Choroid plexus epithelial cell (primary cell): ENCODE measurements around the gene PTPRH.

ENCODE experiments used
- DNase-seq: peaks from one replicate; pipeline ENCODE4 v3.0.0-alpha.2; 2010; ENCODE audit warnings: low read depth
- H3K4me3 ChIP-seq: 2 replicates; pipeline ENCODE4 v1.5.1; 2011; ENCODE audit warnings: low read depth, mild to moderate bottlenecking, control low read depth, low read length, moderate library complexity
- CTCF ChIP-seq: conservative IDR thresholded peaks from 2 replicates; pipeline ENCODE4 v1.5.1; 2011; ENCODE audit warnings: low read depth, mild to moderate bottlenecking, control low read depth, inconsistent platforms, low read length, moderate library complexity

PTPRH gene

DNA sequence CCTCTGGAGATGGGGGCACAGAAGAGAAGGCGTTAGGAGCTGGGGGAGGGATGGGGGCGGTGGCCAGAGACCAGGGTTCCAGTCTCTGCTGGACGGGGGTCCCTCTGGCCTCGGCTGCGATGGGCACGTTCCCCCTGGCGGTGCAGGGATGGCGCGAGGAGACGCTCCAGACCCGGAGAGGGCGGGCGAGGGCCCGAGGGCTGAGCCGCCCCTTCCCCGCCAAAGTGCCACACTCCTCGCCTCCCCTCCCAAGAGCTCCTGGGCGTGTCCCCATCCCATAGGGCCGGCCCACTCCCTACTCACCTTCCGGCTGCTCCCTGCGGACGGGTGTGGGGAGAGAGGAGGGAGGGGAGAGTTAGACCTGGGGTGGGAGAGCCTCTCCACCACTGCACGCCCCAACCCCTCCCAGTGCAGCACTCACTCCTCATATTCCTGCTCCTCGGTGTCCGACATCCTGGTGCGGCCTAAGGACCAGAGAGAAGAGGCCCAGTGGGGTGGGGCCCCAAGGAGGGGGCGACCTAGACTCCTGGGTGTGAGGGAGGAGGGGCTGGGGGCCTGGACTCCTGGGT lies 62.5 kb downstream of the PTPRH start:
- no peak for DNase-seq
- TF ChIP-seq CTCF: no peak
- no peak overlapping the region for H3K4me3 ChIP-seq

GRCh38 chr19:55146078-55146704 lies 63.1 kb downstream of the PTPRH start:
- TF ChIP-seq CTCF: peak; percentile 62
- H3K4me3 ChIP-seq: no peak overlapping the region
- no peak for DNase-seq

GRCh38 chr19:55145232-55145631 lies 64.1 kb downstream of the PTPRH start:
- no peak for TF ChIP-seq CTCF
- H3K4me3 ChIP-seq: no peak overlapping the region
- DNase-seq: no peak

GRCh38 chr19:55141696-55142095 lies 67.6 kb downstream of the PTPRH start:
- no peak for DNase-seq
- H3K4me3 ChIP-seq: no peak overlapping the region
- TF ChIP-seq CTCF: no peak

- H3K4me3 ChIP-seq: no peak overlapping the region
- TF ChIP-seq CTCF: no peak
- DNase-seq: no peak
These were observed 71.4 kb downstream of the PTPRH start for GRCh38 chr19:55137915-55138314.

DNA sequence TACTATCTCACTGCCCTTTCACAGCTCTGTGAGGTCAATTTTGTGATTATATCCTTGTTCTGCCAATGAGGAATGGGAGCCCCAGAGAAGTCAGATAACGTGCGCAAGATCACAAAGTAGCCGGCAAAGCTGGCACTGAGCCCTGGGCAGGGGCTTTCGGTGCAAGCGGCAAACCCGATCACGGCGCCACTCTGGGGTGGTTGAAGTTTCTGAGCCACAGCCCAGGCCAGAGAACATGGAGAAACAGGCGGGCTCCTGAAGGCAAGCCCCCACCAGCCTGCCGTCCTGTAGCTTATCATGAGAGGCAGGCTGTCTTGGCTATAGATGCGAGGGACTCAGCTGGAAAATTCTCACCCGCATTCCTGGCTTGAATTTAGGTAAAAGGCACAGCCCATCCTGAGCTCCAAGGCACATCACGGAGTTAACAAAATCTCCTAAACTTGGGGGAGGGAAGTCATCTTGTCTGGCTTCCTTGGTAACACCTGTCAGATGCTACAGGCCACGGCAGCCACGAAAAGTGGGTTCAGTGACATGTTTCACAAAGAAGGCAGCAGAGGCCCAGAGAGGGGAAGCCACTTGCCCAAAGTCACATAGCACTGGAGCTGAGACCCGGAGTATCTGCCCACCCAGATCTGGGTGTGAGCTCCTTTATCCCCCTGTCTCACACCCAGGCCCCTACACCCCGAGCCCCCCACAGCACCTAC lies 72.8 kb downstream of the PTPRH start:
- no peak for DNase-seq
- no peak overlapping the region for H3K4me3 ChIP-seq
- no peak for TF ChIP-seq CTCF
